ENCODE results near the gene FAXDC2. TPM values are rescaled to one million over a fixed set of nuclear protein-coding genes. Genes with fewer than 3 reads are reported as not detected.

The FAXDC2 gene
- total and polyA plus RNA-seq, 10 of the 15 experiments (the other 5 are each of a cell fraction or from before 2014, with no cell fraction given): 0.13 to 1.8 (median 0.35) TPM

GRCh38 chr5:154791535-154791934 lies 58.9 kb downstream of the FAXDC2 start:
- Histone ChIP-seq H3K4me2 (ENCODE audit: control insufficient read depth, insufficient read depth) (no peak overlapping the region), H3K79me2 (ENCODE audit: control insufficient read depth, insufficient read depth, low read length) (peaks cover 33% of the 10 kb centered on the region), H3K4me3 (no peak overlapping the region), H2AFZ (ENCODE audit: control insufficient read depth, low read depth, low read length) (no peak overlapping the region), H3K36me3 (ENCODE audit: control insufficient read depth in 2 of 2, insufficient read depth in 2 of 2, low read length in 1 of 2) (peaks cover 29 to 36% of the 10 kb centered on the region in 2 experiments), H3K9ac (ENCODE audit: control insufficient read depth, insufficient read depth, low read length) (no peak overlapping the region), H3K27me3 (replicated peaks in 1 of 2; ENCODE audit: control insufficient read depth in 2 of 2, insufficient read depth in 2 of 2, low read length in 1 of 2) (no peaks in the 10 kb centered on the region), H3K4me1 (ENCODE audit: control insufficient read depth, insufficient read depth, low read length) (peaks cover 4% of the 10 kb centered on the region; the same call in 1 of the 2 replicates), H4K20me1 (ENCODE audit: control insufficient read depth, insufficient read depth) (0 out of 2 replicates have a peak, but pooled peaks cover 5% of the 10 kb centered on the region), H3K27ac (ENCODE audit: control insufficient read depth, insufficient read depth) (no peak overlapping the region), H3K9me3 (replicated peaks; ENCODE audit: control insufficient read depth, insufficient read depth, low read length) (no peaks in the 10 kb centered on the region)
- WGBS (ENCODE audit: insufficient coverage, insufficient replicate concordance, low lambda C conversion rate, missing lambda C conversion rate): 2% methylated on average over 3 of the region's 3 CpGs
- ChIA-PET POLR2A (no interaction called here), CTCF (no interaction called here), RAD21 (ENCODE audit: unreplicated experiment) (no interaction called here), SMC1A (ENCODE audit: uncharacterized antibody, unreplicated experiment) (no interaction called here)
- ATAC-seq (peak; percentile 36; the same call in 2 of the 3 replicates), FAIRE-seq (peak; percentile 7), DNase-seq (ENCODE audit: low read depth, low spot score) (no peak)
- no TSS peak for BruUV-seq (replicated peaks)
- intact Hi-C loops (cut with micrococcal nuclease; ENCODE audit: unreplicated experiment) (no loop called here), in situ Hi-C loops (cut with MboI) (no loop called here)
- TF ChIP-seq RUNX3 (IDR thresholded peaks at IDR 0.05; ENCODE audit: low read length) (no peak), BHLHE40 (IDR thresholded peaks at IDR 0.05; ENCODE audit: borderline replicate concordance in 1 of 2, low read depth in 2 of 2, low read length in 1 of 2) (no peak), ZSCAN29 (IDR thresholded peaks at IDR 0.05) (peak; percentile 71; the same call in 1 of the 2 replicates), BACH1 (IDR thresholded peaks at IDR 0.05; ENCODE audit: borderline replicate concordance) (no peak)

GRCh38 chr5:154788212-154788611 lies 62.2 kb downstream of the FAXDC2 start:
- CTCF ChIA-PET: no interaction called here
- RAD21 ChIA-PET (ENCODE audit: unreplicated experiment): no interaction called here
- 85% methylated on average over 5 of the region's 5 CpGs for WGBS (ENCODE audit: insufficient coverage, insufficient replicate concordance, low lambda C conversion rate, missing lambda C conversion rate)
- Histone ChIP-seq H3K9me3 (replicated peaks; ENCODE audit: control insufficient read depth, insufficient read depth, low read length) (no peaks in the 10 kb centered on the region), H3K4me3 (no peak overlapping the region), H2AFZ (ENCODE audit: control insufficient read depth, low read depth, low read length) (no peak overlapping the region), H3K27ac (ENCODE audit: control insufficient read depth, insufficient read depth) (no peak overlapping the region), H3K9ac (ENCODE audit: control insufficient read depth, insufficient read depth, low read length) (no peak overlapping the region), H3K4me1 (ENCODE audit: control insufficient read depth, insufficient read depth, low read length) (peaks cover 22% of the 10 kb centered on the region), H3K36me3 (ENCODE audit: control insufficient read depth in 2 of 2, insufficient read depth in 2 of 2, low read length in 1 of 2) (peaks cover 14 to 18% of the 10 kb centered on the region in 2 experiments), H3K79me2 (ENCODE audit: control insufficient read depth, insufficient read depth, low read length) (peaks cover 64% of the 10 kb centered on the region), H4K20me1 (ENCODE audit: control insufficient read depth, insufficient read depth) (peaks cover 9% of the 10 kb centered on the region; the same call in 1 of the 2 replicates), H3K4me2 (ENCODE audit: control insufficient read depth, insufficient read depth) (no peak overlapping the region), H3K27me3 (replicated peaks in 1 of 2; ENCODE audit: control insufficient read depth in 2 of 2, insufficient read depth in 2 of 2, low read length in 1 of 2) (no peaks in the 10 kb centered on the region)
- in situ Hi-C loops (cut with MboI) (no loop called here), intact Hi-C loops (cut with micrococcal nuclease; ENCODE audit: unreplicated experiment) (no loop called here)
- no TSS peak for BruUV-seq (replicated peaks)
- SMC1A ChIA-PET (ENCODE audit: uncharacterized antibody, unreplicated experiment): no interaction called here
- FAIRE-seq: no peak
- DNase-seq (ENCODE audit: low read depth, low spot score): no peak
- POLR2A ChIA-PET: interaction anchor here (0.7 kb wide), 1 partner anchor 60 kb away, joined by 3 read pairs; no protein-coding TSS in a partner anchor
- ATAC-seq: no peak
- TF ChIP-seq MEF2B (IDR thresholded peaks at IDR 0.05; ENCODE audit: partially characterized antibody, poor library complexity, severe bottlenecking): no peak
- no peak for TF ChIP-seq MYC (IDR thresholded peaks at IDR 0.05; ENCODE audit: insufficient read depth, insufficient read length, insufficient replicate concordance, low read length, severe bottlenecking)
- TF ChIP-seq ZZZ3 (IDR thresholded peaks at IDR 0.05; ENCODE audit: control insufficient read depth, insufficient read length, low read depth): no peak
- TF ChIP-seq SIX5 (IDR thresholded peaks at IDR 0.05; ENCODE audit: low read depth, low read length, severe bottlenecking): no peak
- no peak for TF ChIP-seq POLR2A (IDR thresholded peaks at IDR 0.05; ENCODE audit: low read depth, low read length)
- TF ChIP-seq SP1 (IDR thresholded peaks at IDR 0.05; ENCODE audit: low read depth, low read length): no peak
- no peak for TF ChIP-seq BMI1 (IDR thresholded peaks at IDR 0.05; ENCODE audit: borderline replicate concordance)
- no peak for TF ChIP-seq RELB (IDR thresholded peaks at IDR 0.05; ENCODE audit: low read depth)
- TF ChIP-seq TAF1 (IDR thresholded peaks at IDR 0.05; ENCODE audit: borderline replicate concordance, low read depth, low read length): no peak
- TF ChIP-seq HSF1 (IDR thresholded peaks at IDR 0.05; ENCODE audit: low read depth, low read length): no peak
- no peak for TF ChIP-seq SREBF1 (IDR thresholded peaks at IDR 0.05; ENCODE audit: low read length)
